Stimulated activated CD4-positive, alpha-beta T cell treated with anti-CD3 and anti-CD28 coated beads, Interleukin-1b, Interleukin-23, amount 100 ng/mL, for 48 hours (primary cell): ENCODE measurements around the gene DTWD1.
"Not testable (repeated sequence)": the region's sequence is repeated elsewhere in the genome, so short reads cannot be mapped to it uniquely, and the experiment has no call there.

Source experiments
- DNase-seq: peaks from one replicate; pipeline ENCODE4 v3.0.0-alpha.2; 2020

The DTWD1 gene, protein sequence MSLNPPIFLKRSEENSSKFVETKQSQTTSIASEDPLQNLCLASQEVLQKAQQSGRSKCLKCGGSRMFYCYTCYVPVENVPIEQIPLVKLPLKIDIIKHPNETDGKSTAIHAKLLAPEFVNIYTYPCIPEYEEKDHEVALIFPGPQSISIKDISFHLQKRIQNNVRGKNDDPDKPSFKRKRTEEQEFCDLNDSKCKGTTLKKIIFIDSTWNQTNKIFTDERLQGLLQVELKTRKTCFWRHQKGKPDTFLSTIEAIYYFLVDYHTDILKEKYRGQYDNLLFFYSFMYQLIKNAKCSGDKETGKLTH

DNA sequence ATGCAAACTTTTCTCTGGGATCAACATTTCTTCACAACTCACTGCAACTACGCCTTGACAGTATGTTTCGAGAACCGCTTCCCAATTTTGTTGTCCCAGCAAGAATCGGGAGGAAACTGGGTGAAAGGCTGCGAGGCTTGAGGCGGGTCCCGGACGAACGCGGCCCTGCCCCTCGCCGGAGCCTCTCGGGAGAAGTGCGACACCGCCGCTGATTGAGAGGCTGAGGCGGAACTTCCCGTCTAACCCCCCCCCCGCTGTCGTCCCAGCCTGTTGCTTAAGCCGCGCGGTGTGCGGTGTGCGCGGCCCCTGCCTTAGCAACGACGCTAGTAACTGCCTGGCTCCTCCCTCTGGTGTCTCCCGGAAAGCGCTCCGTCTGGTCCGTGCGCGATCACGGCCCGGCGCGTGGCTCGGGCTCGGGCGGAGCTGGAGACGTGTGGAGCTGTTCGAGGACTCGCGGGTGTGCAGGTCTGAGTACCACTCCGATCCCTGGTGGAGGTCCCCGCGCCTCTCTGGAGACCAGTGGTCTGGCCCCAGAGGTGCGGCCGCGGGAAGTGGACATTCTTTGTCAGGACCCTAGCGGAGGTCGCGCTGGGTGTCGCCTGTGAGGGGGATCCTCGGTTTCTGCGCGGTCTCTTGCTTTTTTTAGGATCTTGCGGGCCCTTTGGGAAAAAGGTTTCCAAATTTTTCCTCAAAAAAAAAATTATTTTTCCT is at the start of gene DTWD1, which contains the start of gene FAM227B:
Gene DTWD1 (plus strand): TSS at position 391 of the 711 bp plus-strand sequence. CDS start 4,120 bp downstream, outside the sequence.
Gene FAM227B (minus strand): TSS at position 161 of the 711 bp plus-strand sequence. CDS start 5,647 bp downstream, outside the sequence.
- DNase-seq, result peak; percentile 94

DNA sequence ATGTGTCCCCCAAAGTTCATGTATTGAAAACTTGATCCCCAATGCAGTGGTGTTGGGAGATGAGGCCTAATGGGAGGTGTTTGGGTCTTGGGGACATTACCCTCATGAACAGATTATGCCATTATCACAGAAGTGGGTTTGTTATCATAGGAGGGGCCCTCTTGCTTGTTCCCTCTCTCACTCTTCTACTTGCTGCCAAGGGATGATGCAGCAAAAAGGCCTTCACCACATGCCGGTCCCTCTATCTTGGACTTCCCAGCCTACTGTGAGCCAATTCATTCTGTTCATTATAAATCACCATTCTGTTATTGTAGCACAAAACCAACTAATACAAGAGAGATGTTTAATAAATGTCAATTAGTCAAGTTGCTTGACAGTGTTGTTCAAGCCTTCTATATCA is 47.4 kb upstream of the DTWD1 start:
- DNase-seq, result no peak

DNA sequence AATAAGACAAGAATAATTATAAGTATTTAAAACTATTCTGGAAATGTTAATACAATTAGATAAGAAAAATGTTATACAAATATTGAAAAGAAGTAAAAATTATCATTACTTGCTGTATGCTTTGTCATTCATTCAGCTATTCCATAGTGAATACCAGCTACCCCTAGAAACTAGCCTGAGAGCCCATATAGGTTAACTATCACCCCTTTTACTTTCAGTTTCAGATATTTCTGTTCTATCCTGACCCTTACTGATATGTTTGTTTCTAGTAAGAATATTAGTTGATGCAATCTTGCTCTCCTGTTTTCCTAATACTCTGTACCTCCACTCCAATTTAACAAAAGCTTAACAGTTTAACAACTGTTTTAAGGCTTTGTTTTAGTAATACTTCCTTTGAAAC is 31.8 kb upstream of the DTWD1 start:
- DNase-seq, result no peak

DNA sequence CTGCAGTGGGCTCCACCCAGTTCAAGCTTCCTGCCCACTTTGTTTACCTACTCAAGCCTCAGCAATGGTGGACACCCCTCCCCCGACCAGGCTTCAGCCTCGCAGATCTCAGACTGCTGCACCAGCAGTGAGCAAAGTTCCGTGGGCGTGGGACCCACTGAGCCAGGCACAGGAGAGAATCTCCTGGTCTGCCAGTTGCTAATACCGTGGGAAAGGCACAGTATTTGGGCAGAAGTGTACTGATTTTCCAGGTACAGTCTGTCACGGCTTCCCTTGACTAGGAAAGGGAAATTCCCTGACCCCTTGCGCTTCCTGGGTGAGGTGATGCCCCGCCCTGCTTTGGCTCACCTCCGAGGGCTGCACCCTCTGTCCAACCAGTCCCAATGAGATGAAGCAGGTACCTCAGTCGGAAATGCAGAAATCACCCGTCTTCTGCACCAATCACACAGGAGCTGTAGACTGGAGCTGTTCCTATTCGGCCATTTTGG is 28.0 kb upstream of the DTWD1 start:
- not testable (repeated sequence) for DNase-seq

DNA sequence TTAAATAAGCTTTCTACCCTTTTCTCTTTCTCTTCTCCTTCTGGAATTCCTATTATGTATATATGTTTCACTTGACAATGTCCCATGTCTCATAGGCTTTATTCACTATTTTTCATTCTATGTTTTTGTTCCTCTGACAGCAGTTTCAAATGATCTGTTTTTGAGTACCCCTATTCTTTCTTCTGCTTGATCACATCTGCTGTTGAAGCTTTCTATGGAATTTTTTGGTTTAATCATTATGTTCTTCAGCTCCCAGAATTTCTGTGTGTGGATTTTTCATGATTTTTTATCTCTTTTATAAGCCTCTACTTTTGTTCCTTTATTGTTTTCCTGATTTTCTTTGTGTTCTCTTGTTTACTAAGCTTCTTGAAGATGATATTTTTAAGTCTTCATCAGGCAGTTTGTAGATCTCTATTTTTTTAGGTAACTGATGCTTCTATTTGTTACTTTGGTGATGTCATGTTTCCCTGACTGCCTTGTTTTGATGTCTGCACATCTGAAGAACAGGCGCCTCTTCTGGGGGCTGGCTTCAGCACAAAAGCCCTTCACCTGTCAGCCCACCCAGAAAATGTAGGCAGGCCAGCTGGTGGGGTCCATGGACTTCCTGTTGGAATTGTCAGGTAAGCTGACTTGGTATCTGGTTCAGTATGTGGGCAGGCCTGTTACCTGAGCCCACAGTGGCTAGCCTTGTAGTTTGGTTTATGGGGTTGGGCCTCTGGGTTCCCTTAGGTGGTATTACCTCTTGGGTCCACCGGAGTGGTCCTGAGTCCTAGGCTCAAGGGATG is 16.0 kb upstream of the DTWD1 start:
- DNase-seq, result no peak

DNA sequence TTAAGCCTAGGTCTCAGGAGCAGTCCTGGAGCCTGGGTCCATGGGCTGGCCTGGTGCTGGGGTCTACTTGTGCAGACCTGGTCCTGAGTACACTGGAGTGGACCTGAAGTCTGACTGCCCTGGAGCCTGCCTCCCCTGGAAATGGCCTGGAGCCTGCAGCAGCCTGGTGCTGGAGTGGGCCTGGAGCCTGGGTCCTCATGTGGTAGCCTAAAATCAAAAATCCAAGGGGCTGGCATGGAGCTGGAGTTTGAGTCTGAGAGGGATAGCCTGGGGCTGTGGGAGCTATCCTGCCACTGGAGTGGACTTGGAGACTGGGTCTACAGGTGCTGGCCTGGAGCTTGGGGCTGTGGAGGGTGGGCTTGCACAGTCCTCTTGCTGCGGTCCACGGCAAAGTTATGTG is 15.3 kb upstream of the DTWD1 start:
- DNase-seq, result no peak

DNA sequence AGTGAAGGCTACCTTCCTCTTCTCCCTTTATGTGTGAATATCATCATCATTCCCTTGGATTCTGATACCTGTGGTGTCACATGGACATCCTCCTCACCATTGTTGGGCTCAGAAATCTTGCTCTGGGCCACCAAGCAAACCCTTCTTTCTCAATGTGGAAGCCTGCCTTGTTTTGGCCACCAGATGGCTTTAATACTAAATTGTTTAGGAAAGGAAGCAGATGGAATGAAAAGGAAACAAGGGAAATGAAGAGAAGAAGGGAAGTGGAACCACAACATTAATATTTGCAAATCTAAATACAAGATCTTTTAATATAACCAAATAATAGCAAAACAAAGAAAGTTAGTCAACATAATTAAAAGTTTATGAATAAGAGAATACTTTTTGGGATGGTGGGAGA is 14.3 kb upstream of the DTWD1 start:
- DNase-seq, result no peak

DNA sequence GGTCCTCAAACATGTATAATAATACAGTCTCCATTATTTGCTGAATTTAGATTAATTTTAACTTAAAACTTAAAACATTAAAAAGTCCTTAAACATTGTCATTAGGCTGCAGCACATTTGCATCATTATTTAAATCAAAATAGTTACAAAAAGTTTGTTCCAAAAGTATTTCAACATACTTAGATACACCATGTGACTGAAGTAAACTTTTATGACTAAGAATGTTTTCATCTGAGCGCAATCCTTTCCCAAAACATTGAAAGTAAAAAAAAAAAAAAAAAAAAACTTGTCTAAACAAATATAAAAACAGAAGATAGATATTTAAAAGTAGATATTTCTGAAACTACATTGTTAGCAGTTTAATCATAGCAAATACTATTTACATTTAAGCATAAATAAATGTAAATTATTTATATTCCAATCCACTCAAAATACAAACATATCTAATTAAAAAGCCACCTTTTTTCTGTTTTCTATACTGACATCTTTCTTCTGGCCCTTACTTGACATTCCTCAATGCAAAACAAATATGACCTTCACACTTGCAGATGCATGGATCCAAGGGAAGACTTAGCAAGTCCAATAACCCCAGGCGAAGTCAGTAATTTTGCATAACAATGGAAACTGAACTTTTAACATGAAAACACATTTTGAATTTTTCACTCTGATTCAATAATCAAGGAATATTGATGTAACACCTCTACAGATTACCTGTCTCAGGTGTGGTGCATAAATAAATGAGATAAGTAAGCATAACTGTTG is 10.5 kb upstream of the DTWD1 start:
- no peak for DNase-seq

DNA sequence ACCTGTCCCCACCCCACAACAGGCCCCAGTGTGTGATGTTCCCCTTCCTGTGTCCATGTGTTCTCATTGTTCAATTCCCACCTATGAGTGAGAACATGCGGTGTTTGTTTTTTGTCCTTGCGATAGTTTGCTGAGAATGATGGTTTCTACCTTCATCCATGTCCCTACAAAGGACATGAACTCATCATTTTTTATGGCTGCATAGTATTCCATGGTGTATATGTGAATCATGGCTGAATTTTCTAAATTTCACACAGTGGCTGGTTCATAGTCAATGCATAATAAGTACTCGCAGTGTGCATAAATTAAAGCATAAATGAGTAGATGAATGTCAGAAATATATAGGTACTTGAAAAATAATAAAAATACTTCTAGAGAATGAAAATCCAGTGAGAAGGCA is 8.6 kb upstream of the DTWD1 start:
- not testable (repeated sequence) for DNase-seq

DNA sequence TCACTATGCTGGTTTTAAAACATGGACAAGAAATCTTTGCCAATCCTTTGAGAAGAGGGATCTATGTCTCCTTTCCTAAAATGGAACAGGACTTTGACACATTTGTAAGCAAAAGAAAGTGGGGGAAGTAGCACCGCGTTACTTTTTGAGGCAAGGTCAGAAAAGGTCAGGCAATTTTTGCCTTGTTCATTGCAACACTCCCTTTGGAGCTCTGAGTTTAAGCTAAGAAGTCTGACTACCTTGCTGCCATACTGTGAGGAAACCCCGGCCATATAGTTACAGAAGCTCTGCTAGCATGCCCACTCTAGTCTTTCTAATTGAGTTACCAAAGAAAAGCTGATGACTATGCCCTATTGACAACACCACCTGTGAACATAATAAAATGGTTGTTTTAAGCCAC is 1.6 kb upstream of the DTWD1 start:
- DNase-seq, result no peak

DNA sequence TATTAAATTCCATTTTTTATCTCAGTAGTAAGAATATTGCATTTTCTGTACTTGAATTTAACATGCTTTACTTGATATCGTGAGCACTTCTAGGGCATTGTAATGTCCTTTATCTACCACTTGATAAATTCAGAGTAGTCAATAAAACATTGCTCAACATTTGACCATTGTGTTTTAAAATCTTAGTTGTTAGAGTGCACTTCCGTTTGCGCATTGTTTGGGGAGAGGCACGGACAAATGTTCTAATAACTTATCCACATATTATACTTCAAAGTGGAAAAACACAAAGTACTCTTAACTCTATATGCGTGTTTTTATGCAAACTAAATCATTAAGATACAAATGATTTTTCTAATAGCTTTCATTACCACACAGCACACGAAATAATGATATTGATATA is 649 bp upstream of the DTWD1 start:
- DNase-seq, result no peak

DNA sequence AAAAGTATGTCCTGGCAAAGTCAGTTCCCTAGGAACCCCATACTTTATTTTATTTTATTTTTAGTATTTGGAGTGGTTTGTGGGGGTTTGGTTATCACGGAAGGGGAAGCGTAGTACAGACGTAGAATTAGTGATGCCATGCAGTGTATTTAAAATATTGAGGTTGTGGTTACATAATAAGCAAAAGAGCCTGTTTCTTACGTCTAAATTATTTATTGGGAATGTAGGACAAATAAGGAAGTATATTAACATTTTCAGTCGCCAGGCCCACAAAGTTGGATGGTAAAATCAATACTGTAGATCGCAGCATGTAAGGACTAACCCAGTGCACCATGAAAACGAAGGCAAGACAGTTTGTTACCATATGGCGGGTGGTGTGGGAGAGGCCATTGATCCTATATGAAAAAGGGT is 558 bp downstream of the DTWD1 start:
- no peak for DNase-seq

DNA sequence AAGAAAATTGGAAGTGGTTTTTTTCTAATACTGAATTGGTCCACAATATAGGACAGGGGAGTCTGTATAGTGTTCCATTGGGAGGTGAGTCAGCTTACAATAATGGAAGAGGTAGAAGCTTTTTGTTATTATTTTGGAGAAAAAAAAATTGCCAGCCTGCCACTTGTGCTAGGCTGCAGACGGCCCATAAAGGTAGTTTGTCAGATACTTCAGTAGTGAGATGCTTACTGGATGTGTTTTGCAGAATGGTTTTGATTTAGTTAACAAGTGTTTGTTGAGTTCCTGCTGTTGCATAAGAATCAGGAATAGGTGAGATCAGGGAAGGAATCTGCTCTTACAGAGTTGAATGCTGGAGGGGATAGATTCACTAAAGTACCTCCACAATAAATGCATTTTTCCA is 1.0 kb downstream of the DTWD1 start:
- no peak for DNase-seq

DNA sequence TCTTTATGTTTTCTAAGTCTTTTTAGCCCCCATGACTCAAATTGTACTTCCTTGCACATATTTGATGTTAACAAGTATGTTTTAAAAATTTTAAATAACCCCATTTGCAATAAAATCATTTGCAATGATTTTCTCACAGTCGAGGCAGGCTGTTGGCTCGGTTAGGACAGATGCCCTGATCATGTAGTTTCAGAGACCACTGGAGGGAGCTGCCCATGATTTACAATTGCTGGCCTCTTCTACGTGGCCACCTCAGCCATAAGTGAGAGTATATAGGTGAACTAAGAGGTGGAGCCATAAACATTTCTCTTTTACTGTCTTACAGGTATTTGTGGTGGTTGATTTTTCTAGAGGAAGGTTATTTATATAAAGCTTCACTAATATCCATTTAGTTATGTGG is 1.7 kb downstream of the DTWD1 start:
- no peak for DNase-seq

DNA sequence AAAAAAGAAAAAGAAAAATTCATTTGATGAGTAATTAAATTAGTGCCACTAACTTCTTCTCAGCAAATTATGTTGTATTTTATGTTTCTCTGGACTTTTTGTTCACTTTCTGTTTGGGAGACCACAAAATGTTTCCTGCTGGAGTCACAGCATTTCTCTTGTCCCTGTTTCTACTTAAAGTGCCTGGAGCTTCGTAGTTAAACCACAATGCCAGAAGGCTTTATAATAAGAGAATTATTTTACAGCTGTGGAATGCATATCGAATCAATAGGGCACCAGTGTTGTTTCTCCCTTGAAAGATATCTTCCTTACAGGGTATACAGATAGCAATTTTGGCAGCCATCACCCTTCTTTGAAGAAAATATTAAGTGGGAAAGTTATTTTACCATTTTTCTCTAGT is 3.2 kb downstream of the DTWD1 start:
- no peak for DNase-seq

DNA sequence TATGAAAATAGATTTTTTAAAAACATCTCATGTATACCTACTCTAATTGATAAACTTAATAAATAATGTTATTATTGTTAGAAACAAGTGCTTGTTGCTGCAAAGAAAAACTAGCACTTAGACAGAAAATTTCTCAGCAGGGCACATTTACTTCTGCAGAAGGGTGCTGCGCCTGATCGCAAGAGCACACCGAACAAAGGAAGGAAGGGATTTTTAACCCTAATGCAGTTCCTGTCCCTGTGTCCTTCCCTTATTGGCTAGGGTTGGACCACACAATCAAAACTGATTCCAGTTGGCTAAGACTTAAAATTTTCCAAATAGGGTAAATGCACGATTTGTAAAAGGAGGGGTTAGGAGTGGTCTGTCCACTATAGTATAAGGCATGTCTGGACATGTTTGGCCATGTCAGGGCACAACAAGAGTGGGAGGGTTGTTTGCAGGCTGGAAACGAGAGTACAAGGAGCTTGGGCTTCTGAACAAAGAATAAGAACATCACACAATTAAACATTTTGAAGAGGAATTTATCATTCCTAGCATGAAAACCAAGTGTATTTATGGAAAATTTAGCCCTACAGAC is 4.7 kb downstream of the DTWD1 start:
- DNase-seq, result no peak

DNA sequence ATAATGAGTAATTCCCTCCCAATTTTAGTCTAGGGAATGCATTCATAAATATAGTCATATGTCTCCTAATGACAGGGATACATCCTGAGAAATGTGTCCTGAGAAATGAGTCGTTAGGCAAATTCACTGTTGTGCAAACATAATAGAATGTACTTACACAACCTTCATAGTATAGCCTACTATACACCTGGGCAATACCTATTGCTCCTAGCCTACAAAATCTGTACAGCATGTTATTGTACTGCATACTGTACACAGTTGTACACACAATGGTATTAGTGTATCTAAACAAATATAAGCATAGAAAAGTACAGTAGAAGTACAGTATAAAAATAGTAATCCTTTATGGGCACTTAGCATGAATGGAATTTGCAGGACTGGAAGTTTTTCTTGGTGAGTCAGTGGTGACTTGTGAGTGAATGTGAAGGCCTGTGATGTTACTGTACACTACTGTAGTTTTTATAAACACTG is 6.6 kb downstream of the DTWD1 start:
- DNase-seq, result no peak

DNA sequence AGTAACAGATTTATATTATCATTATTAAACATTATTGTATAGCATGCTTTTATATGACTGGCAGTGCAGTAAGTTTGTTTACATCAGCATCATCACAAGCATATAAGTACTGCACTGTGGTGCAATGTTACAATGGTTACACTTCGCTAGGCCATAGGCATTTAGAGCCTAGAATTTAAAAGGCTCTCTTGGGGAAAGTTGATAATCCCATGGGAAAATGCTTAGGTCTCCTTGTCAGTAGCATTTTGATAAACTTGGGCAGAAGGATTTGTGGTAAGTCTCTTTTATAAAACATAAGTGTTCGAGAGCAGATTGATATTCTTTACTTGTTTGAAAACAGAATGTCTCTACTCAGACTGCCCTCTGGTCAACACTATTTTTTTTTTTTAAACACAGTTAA is 7.5 kb downstream of the DTWD1 start:
- DNase-seq, result no peak

DNA sequence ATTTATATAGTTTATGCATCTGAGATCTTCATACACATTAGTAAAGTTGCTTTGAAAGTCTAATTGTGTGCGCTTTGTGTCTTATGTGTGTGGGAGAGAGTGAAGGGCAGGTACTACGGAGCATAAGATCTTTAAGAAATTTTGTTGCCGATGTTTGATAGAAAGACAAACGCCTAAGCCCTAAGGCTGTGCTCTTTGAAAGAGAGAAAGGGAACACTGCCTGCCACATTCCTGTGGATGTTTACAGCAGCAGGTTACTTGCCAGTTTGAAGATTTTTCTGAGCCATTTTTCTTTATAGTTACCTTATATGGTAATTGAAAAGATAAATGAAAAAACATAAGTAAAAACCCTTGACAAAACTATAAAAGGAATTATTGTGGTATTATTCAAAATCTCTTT is 17.0 kb downstream of the DTWD1 start:
- no peak for DNase-seq

DNA sequence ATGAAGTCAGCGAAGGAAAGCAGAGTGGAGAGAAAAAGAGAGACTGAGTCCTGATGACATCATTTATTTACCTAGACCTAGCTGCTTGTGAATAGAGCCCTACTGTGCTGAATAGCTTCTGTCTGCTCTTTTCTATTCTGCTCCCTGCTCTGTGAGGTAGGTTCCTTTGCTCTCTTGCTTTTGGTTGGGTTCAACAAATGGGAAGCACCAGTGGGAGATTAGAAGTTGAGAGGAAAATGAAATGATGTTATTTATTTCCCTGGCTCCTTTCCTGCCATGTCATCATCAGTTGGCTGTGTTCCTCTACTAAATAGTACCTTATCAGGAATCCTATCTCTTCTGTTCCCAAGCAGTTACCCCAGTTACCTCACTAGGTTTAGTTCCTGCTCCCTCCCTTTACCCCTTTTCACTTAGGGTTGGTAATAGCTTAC is 23.5 kb downstream of the DTWD1 start:
- DNase-seq, result no peak

DNA sequence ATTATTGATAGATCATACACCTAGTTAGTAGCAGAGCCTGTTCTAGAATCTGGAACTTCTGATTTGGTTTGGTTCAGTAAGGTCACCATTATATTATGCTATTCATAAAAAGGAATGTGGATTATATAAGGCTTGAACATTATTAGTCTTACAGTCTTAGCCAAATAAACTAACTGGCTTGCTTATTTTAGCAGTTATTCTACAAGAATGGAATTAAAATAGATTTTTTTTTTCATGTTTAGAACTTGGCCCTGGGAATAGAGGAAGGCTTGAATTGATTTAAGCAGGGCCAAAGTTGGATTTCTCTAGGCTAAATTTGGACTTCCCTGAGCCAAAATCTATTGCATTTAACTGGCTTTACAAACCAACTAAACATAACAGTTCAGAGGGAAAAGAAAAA is 24.4 kb downstream of the DTWD1 start:
- no peak for DNase-seq

DNA sequence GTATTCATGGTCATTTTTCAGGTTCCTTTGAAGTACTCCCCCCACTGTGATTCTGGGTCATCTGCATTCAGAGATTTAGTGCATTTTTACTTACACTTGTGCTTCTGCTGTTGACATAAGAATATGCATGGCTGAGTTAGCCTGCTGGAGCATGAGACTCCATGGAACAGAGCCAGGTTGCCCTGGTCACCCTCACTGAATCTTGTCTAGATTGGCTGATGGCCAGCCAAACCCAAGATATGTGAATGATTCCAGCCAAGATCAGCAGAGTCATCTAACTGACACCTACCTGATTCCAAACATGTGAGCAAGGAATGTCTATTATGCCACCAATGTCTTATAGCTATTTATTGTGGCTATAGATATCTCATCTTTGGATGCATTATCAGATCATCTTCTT is 25.1 kb downstream of the DTWD1 start:
- no peak for DNase-seq
